Esophagus muscularis mucosa (tissue), 4 donors: Measurements from ENCODE around the gene FHIP1B. TPM values are rescaled to one million over a fixed set of nuclear protein-coding genes. Genes with fewer than 3 reads are reported as not detected.
A peak's percentile ranks its signal among the peaks of the same experiment; 100 is the strongest.

Experiments used
- DNase-seq: peaks from one replicate; pipeline ENCODE4 v3.0.0-alpha.2; 2017; ENCODE audit errors: extremely low spot score
- H3K27ac ChIP-seq, 4 donors: fragments of 200-600 bp; sonication (generic); replicated peaks in 1 of 4; 1 replicate in 3 of 4; 2 replicates in 1 of 4; pipeline ENCODE4 v1.5.1; 2016 to 2019; ENCODE audit warnings: mild to moderate bottlenecking in 1 of 4
- H3K27me3 ChIP-seq, 4 donors: fragments of 200-600 bp; sonication (generic); one replicate each; pipeline versions ENCODE4 v1.5.1 to v1.6.0; 2016 to 2019
- H3K36me3 ChIP-seq, 4 donors: fragments of 200-600 bp; sonication (generic); one replicate each; pipeline ENCODE4 v1.5.1; 2016 to 2019
- H3K4me1 ChIP-seq, 4 donors: fragments of 200-600 bp; sonication (generic); one replicate each; pipeline ENCODE4 v1.5.1; 2016 to 2019
- H3K4me3 ChIP-seq, 4 donors: fragments of 200-600 bp; sonication (generic); 1 replicate in 2 of 4; 2 replicates in 2 of 4; pipeline ENCODE4 v1.5.1; 2016 to 2019; ENCODE audit warnings: mild to moderate bottlenecking in 4 of 4, moderate library complexity in 1 of 4
- H3K9me3 ChIP-seq, 4 donors: fragments of 200-600 bp; sonication (generic); 1 replicate in 3 of 4; 2 replicates in 1 of 4; pipeline ENCODE4 v1.5.1; 2016 to 2019
- CTCF ChIP-seq, 3 experiments: fragments of 200-600 bp in 2 of 3; fragments of 450-650 bp in 1 of 3; sonication (generic) in 2 of 3; IDR thresholded peaks; one replicate each; pipeline ENCODE4 v1.5.1; 2017 to 2019; ENCODE audit warnings: antibody characterized with exemption in 3 of 3, mild to moderate bottlenecking in 2 of 3, moderate library complexity in 1 of 3
- EP300 ChIP-seq: sonication (generic); formaldehyde crosslinking; IDR thresholded peaks from one replicate; pipeline ENCODE4 v1.6.1; 2017; ENCODE audit warnings: antibody characterized with exemption
- POLR2A ChIP-seq: fragments of 450-650 bp; IDR thresholded peaks from one replicate; pipeline ENCODE4 v1.6.1; 2017; ENCODE audit warnings: antibody characterized with exemption, moderate library complexity, mild to moderate bottlenecking, low read depth
- POLR2AphosphoS5 ChIP-seq, 2 donors: sonication (generic); formaldehyde crosslinking; IDR thresholded peaks; one replicate each; pipeline ENCODE4 v1.6.1; 2017; ENCODE audit warnings: antibody characterized with exemption in 2 of 2
- WGBS: methylation state at CpG from one replicate; pipeline ENCODE4 v1.1.5; 2018; 5-methylcytosine and 5-hydroxymethylcytosine counted together
- intact Hi-C: fragments of 100-400 bp; cut with DNase I; formaldehyde crosslinking; loops from one replicate; pipeline ENCODE4 v1.15.1; 2023
- total RNA-seq, 4 donors: library from RNA; depleted of rRNA; stranded (reverse); fragments of >200 nt; gene quantifications; one replicate each; pipeline versions ENCODE4 v1.1.0 to v1.2.1, GENCODE V29; 2016

The FHIP1B gene
- total RNA-seq, 4 donors from 2014 or later, result 22.6 to 39.3 (median 30.1) TPM

DNA sequence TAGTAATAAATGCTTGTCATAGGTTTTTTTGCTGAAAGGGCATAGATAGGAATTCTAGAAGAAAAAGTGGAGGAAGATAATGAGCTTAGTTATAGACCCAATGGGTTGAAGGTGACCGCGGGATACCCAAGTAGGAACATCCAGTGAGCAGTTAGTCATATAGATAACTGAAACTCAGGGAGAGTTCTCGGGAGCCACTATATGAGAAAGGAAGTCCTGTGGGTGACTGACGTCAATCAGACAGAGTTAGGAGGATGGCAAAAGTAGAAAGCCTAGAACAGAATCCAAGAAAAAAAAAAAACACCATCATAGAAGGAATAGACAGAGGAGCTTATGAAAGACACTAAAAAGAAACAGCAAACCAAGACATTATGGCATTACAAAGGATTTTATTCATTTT, 2.8 kb upstream of the FHIP1B start:
- Histone ChIP-seq H3K9me3 (no peaks in the 10 kb centered on the region), H3K4me3 (no peak overlapping the region), H3K27ac (no peak overlapping the region), H3K4me1 (peaks cover 9 to 25% (median 23%) of the 10 kb centered on the region in 4 donors), H3K36me3 (no peaks in the 10 kb centered on the region), H3K27me3 (peaks cover 0 to 11% (median 0%) of the 10 kb centered on the region in 4 donors)
- intact Hi-C loops, result no loop called here
- WGBS, result 91% methylated on average over 4 of the region's 4 CpGs
- DNase-seq, result no peak
- TF ChIP-seq POLR2AphosphoS5 (IDR thresholded peaks at IDR 0.05) (no peak), CTCF (IDR thresholded peaks at IDR 0.05) (no peak), EP300 (no peak), POLR2A (no peak)

- peak overlapping the region; percentile 68 to 93 (median 74) for H3K4me3 ChIP-seq
- TF ChIP-seq POLR2A (no peak), EP300 (no peak), POLR2AphosphoS5 (IDR thresholded peaks at IDR 0.05) (no peak), CTCF (IDR thresholded peaks at IDR 0.05) (no peak)
- WGBS, result under 1% methylated on average over 10 of the region's 10 CpGs
- intact Hi-C loops, result loop anchor here (5.0 kb wide), 2 partner anchors 83 to 448 kb away; partner anchors contain the start of gene MRPL17
- H3K36me3 ChIP-seq, result no peaks in the 10 kb centered on the region
- H3K9me3 ChIP-seq, result no peaks in the 10 kb centered on the region
- H3K27ac ChIP-seq, result peak overlapping the region; percentile 82 to 92 (median 88)
- no peaks in the 10 kb centered on the region for H3K27me3 ChIP-seq
- DNase-seq, result no peak
- H3K4me1 ChIP-seq, result peaks cover 9 to 36% (median 33%) of the 10 kb centered on the region in 4 donors
These were observed 451 bp downstream of the FHIP1B start for GRCh38 chr11:6233984-6234386.

- no peak overlapping the region for H3K4me3 ChIP-seq
- intact Hi-C loops, result loop anchor here (5.0 kb wide), 2 partner anchors 84 to 449 kb away; partner anchors contain the start of gene MRPL17
These were observed 1.5 kb downstream of the FHIP1B start for GRCh38 chr11:6232899-6233298.

GRCh38 chr11:6229911-6230310, 4.5 kb downstream of the FHIP1B start:
- no peak overlapping the region for H3K27ac ChIP-seq
- H3K36me3 ChIP-seq, result no peaks in the 10 kb centered on the region
- DNase-seq, result no peak
- TF ChIP-seq CTCF (IDR thresholded peaks at IDR 0.05), result no peak
- TF ChIP-seq POLR2AphosphoS5 (IDR thresholded peaks at IDR 0.05), result no peak
- no peak for TF ChIP-seq EP300
- no peak for TF ChIP-seq POLR2A
- H3K27me3 ChIP-seq, result no peaks in the 10 kb centered on the region
- H3K9me3 ChIP-seq, result no peaks in the 10 kb centered on the region
- H3K4me1 ChIP-seq, result peaks cover 18 to 45% (median 37%) of the 10 kb centered on the region in 4 donors
- intact Hi-C loops, result loop anchor here (5.0 kb wide), 2 partner anchors 87 to 452 kb away; partner anchors contain the start of gene MRPL17
- no peak overlapping the region for H3K4me3 ChIP-seq
- 63% methylated on average over 2 of the region's 2 CpGs for WGBS

More at GRCh38 chr11:6232899-6233298, 1.5 kb downstream of the FHIP1B start:
- no peak overlapping the region for H3K27ac ChIP-seq
- DNase-seq, result no peak
- TF ChIP-seq CTCF (IDR thresholded peaks at IDR 0.05) (no peak), POLR2A (no peak), POLR2AphosphoS5 (IDR thresholded peaks at IDR 0.05) (no peak), EP300 (no peak)
- H3K36me3 ChIP-seq, result no peaks in the 10 kb centered on the region
- H3K9me3 ChIP-seq, result no peaks in the 10 kb centered on the region
- no peaks in the 10 kb centered on the region for H3K27me3 ChIP-seq
- peaks cover 9 to 36% (median 33%) of the 10 kb centered on the region in 4 donors for H3K4me1 ChIP-seq

- DNase-seq, result no peak
- H3K27ac ChIP-seq, result no peak overlapping the region
- no peaks in the 10 kb centered on the region for H3K27me3 ChIP-seq
- H3K9me3 ChIP-seq, result no peaks in the 10 kb centered on the region
- no peak overlapping the region for H3K4me3 ChIP-seq
- peaks cover 6 to 11% (median 9%) of the 10 kb centered on the region in 4 donors for H3K36me3 ChIP-seq
- H3K4me1 ChIP-seq, result peaks cover 17 to 45% (median 32%) of the 10 kb centered on the region in 4 donors
- WGBS, result 56% methylated on average over 3 of the region's 3 CpGs
- intact Hi-C loops, result no loop called here
- TF ChIP-seq POLR2A (no peak), CTCF (IDR thresholded peaks at IDR 0.05) (no peak), EP300 (no peak), POLR2AphosphoS5 (IDR thresholded peaks at IDR 0.05) (no peak)
These were observed 5.9 kb downstream of the FHIP1B start for GRCh38 chr11:6228520-6228919.
